HS-27A (cell line): Measurements from ENCODE around the gene ADAM8.

ENCODE experiments used
- DNase-seq: peaks from one replicate; pipeline ENCODE4 v3.0.0-alpha.2; 2012; ENCODE audit warnings: low read depth, missing footprints

The ADAM8 gene

GRCh38 chr10:133308421-133309099 lies 31.9 kb upstream of the ADAM8 start, which contains the start of the genes TUBGCP2 and ZNF511:
Gene TUBGCP2, minus strand, starts transcription at chr10:133308872. Its CDS starts 5,931 bp downstream, at chr10:133302941.
Gene ZNF511, plus strand, starts transcription at chr10:133308914. Its CDS starts 30 bp downstream, at chr10:133308944.
- no peak for DNase-seq

DNA sequence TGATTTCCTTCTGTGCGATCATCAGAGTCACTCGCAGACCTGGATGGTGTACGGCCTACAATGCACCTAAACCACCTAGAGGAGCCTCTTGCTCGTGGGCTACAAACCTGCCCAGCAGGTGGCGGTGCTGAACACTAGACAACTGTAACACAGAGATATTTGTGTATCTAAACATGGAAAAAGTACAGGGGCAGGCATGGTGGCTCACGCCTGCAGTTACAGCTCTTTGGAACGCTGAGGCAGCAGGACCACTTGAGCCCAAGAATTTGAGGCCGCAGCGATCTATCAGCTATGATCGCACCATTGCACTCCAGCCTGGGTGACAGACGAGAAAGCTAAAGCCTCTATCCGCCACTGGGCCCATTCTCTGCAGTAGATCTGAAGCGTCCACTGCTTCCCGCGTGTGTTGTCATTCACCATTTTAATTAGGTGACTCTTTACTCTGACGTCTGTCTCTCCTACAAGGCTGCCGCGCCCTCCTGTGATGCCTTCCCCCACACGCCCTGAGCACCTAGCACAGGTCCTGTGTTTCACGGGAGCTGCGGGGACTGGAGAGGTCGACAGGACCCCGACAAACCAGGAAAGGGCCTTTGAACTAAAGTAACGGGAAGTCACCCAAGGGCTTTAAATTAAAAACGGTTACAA lies 31.2 kb upstream of the ADAM8 start:
- DNase-seq, result no peak

DNA sequence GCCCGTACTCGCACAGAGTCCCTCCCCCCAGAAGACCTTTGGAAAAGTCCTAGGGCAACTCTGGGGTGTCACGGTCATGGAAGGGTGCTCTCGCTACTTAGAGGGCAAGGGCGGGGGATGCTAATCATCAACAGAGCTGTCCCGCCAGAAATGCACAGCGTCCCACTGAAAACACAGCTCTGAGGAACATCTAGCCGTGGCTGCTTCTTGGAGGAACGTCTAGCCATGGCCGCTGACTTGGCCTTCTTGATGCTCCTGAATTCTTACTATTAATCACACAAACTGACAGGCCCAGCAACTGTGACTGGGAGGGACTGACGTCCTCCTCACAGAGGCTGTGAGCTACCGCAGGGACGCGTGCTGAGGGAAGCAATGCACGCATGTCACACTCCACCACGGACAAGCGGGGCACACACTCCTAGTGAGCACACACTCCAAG lies 30.3 kb upstream of the ADAM8 start:
- no peak for DNase-seq

GRCh38 chr10:133306097-133306476 lies 29.4 kb upstream of the ADAM8 start:
- DNase-seq, result no peak

GRCh38 chr10:133303206-133303605 lies 26.5 kb upstream of the ADAM8 start:
- no peak for DNase-seq

GRCh38 chr10:133302230-133302629 lies 25.6 kb upstream of the ADAM8 start:
- DNase-seq, result no peak

GRCh38 chr10:133299738-133300137 lies 23.1 kb upstream of the ADAM8 start:
- no peak for DNase-seq

DNA sequence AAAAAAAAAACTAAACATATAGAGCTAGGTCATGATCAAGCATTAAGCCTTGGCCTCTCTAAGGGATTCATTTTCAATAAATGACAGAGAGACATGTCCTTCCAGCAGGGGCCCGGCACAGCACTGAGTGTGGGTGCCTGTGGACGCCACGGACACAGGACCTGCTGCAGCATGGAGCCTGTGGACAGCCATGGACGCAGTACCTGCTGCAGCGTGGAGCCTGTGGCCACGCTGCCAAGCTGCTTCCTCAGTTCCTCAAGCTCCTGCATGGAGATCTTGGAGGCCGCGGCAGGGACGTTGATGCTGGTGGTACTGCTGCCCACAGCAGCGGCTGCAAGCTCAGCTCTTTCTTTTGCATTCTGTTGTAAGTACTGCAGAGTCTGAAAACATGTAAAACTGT lies 22.6 kb upstream of the ADAM8 start:
- no peak for DNase-seq

DNA sequence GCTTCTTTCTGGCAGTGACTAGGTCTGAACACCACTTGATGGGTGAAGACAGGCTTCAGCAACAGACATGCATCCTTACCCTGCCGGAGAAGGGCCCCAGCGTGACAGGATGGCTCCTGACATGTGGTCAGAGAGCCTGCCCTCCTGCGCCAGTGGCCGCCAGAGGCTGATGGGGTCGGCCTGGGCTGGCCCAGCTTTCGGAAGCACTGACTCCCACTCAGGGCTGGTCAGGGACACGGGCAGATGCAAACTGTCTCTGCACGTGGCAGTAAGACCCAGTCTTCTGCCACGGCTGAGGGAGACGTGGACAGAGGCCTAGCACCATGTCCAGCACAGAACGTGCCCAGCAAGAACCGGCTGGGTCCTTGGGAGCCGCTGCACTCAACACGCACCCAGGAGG lies 21.8 kb upstream of the ADAM8 start:
- no peak for DNase-seq

GRCh38 chr10:133297504-133297903 lies 20.8 kb upstream of the ADAM8 start:
- no peak for DNase-seq

- DNase-seq, result no peak
These were observed 19.0 kb upstream of the ADAM8 start for GRCh38 chr10:133295426-133296320.

DNA sequence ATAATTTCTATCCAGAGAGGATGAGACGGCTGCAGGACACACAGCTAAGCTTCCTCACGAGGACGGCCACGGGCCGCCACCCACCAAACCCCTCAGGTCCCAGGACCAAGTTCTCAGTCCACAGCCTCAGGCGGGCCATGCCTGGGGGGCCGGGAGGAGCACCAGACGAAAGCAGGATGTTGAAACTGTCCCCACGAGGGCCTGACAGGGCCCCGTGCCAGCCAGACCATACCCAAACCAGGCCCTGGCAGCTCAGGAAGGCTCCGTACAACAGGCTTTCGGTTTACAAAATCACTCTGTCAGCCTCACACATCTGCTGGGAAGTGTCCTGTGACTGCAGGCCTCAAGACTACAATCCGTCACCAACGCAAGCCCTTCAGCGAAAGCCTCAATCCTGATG lies 17.5 kb upstream of the ADAM8 start:
- no peak for DNase-seq

DNA sequence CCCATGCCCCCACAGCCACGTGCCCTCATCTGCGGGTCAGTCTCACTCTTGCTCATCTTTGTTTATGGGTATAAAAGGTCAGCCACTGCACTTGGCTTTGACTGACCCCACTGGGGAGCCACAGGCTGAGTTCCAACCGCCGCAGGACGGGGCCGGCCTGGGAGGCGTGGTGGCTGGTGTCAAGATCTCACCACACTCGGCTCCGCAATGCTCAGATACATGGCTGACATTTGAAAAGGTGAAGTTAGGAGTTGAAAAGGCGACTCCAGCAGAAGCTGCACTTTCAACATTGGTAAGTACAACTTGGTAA lies 17.1 kb upstream of the ADAM8 start:
- no peak for DNase-seq

- DNase-seq, result no peak
These were observed 16.5 kb upstream of the ADAM8 start for GRCh38 chr10:133292919-133293809.

GRCh38 chr10:133289761-133290160 lies 13.1 kb upstream of the ADAM8 start:
- DNase-seq, result no peak

- DNase-seq, result no peak
These were observed 11.3 kb upstream of the ADAM8 start for GRCh38 chr10:133287832-133288500.

DNA sequence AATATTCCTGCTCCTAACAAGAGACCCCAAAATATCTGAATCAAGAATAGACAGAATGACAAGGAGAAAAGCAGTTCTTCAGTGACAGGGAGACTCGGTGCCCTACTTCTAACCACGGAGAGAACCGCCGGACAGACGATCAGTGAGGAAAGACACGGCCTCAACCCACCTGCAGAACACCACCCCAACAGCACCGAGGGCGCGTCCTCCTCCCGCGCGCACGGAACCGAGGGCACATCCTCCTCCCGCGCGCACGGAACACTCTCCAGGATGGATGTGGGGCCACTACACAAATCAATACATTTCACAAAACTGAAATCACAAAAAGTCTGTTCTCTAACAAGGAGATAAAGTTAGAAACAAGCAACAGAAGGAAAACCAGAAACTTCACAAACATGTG lies 9.7 kb upstream of the ADAM8 start:
- no peak for DNase-seq

DNA sequence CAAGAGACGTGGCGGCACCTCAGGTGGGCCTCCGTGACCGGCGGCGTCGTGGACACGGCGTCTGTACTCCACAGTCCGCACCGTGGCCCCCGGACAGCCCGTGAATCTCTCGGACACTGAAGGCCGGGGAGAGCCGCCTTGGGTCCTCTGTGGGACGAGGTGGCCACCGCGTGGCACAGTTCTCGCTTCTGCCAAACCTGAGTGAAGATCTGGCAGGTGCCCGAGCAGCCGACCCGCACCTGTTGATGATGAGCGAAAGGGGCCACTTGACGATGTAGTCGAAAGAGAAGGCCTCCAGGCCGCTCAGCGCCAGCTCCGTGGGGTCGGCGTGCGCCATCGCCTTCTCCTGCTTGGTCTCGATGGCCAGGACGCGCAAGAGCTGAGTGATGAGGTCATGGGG lies 8.5 kb upstream of the ADAM8 start:
- DNase-seq, result no peak

DNA sequence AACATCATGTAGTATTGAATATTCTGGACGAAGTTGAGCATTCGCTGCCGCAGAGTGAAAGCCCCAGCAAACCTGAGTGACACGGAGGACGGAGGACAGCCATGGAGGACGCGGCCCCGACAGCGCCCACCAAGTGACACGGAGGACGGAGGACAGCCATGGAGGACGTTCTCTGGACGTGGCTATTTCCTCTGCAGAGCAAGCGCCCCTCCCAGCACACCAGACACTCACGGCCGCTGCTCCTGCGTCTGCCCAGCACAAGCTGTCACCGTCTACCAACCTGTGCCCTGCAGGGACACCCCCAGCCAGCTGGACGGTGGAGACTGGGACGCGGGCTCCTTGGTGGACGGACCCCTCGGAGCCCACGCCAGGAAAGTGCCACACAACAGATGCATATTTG lies 7.3 kb upstream of the ADAM8 start:
- DNase-seq, result no peak

- no peak for DNase-seq
These were observed 6.2 kb upstream of the ADAM8 start for GRCh38 chr10:133282846-133283390.
